Neural progenitor cell (in vitro differentiated cells): Measurements from ENCODE around the gene NPIPB2. TPM values are rescaled to one million over a fixed set of nuclear protein-coding genes. Genes with fewer than 3 reads are reported as not detected.
"Not testable (repeated sequence)": the region's sequence is repeated elsewhere in the genome, so short reads cannot be mapped to it uniquely, and the experiment has no call there.

Experiments
- DNase-seq: peaks from one replicate; pipeline ENCODE4 v3.0.0-alpha.2; 2016; ENCODE audit warnings: low spot score
- H2AFZ ChIP-seq: fragments of 200-600 bp; sonication (generic); replicated peaks from 2 replicates; pipeline ENCODE4 v1.6.1; 2016; ENCODE audit warnings: antibody characterized with exemption
- H3F3A ChIP-seq: fragments of 200-600 bp; sonication (generic); 2 replicates; pipeline ENCODE4 v1.6.1; 2016; ENCODE audit warnings: antibody characterized with exemption, low read depth
- H3K27ac ChIP-seq: fragments of 200-600 bp; sonication (generic); 2 replicates; pipeline ENCODE4 v1.5.1; 2016; ENCODE audit warnings: mild to moderate bottlenecking
- H3K27me3 ChIP-seq: fragments of 200-600 bp; sonication (generic); 2 replicates; pipeline ENCODE4 v1.6.1; 2016; ENCODE audit warnings: mild to moderate bottlenecking, moderate library complexity
- H3K36me3 ChIP-seq: fragments of 200-600 bp; sonication (generic); 2 replicates; pipeline ENCODE4 v1.5.1; 2016
- H3K4me1 ChIP-seq: fragments of 200-600 bp; sonication (generic); 2 replicates; pipeline ENCODE4 v1.6.1; 2016; ENCODE audit warnings: mixed run types
- H3K4me2 ChIP-seq: fragments of 200-600 bp; sonication (generic); 2 replicates; pipeline ENCODE4 v1.6.1; 2016
- H3K4me3 ChIP-seq: fragments of 200-600 bp; sonication (generic); 2 replicates; pipeline ENCODE4 v1.5.1; 2016
- H3K79me2 ChIP-seq: fragments of 200-600 bp; sonication (generic); 2 replicates; pipeline ENCODE4 v1.6.1; 2016; ENCODE audit warnings: low read depth
- H3K9ac ChIP-seq: fragments of 200-600 bp; sonication (generic); 2 replicates; pipeline ENCODE4 v1.6.1; 2016
- H3K9me3 ChIP-seq: fragments of 200-600 bp; sonication (generic); 2 replicates; pipeline ENCODE4 v1.5.1; 2016; ENCODE audit warnings: low read depth
- H4K20me1 ChIP-seq: fragments of 200-600 bp; sonication (generic); 2 replicates; pipeline ENCODE4 v1.6.1; 2016; ENCODE audit warnings: low read depth
- H3K27ac Mint-ChIP-seq: 3 replicates; pipeline ENCODE4 v1.8.0; 2021; ENCODE audit warnings: mixed read lengths
- H3K27me3 Mint-ChIP-seq: 2 replicates; pipeline ENCODE4 v1.8.0; 2022; ENCODE audit warnings: low read depth, mild to moderate bottlenecking, inconsistent platforms, moderate library complexity, mixed read lengths; ENCODE audit not compliant: insufficient read depth
- H3K36me3 Mint-ChIP-seq: 3 replicates; pipeline ENCODE4 v1.8.0; 2021; ENCODE audit warnings: mixed read lengths
- H3K4me1 Mint-ChIP-seq: 3 replicates; pipeline ENCODE4 v1.8.0; 2021; ENCODE audit warnings: mixed read lengths
- H3K4me3 Mint-ChIP-seq: 3 replicates; pipeline ENCODE4 v1.8.0; 2021; ENCODE audit warnings: mild to moderate bottlenecking, moderate library complexity, mixed read lengths
- H3K9me3 Mint-ChIP-seq: 3 replicates; pipeline ENCODE4 v1.8.0; 2020; ENCODE audit warnings: mixed read lengths
- EZH2 ChIP-seq: fragments of 200-600 bp; sonication (generic); IDR thresholded peaks from 2 replicates; pipeline ENCODE4 v1.6.1; 2017; ENCODE audit warnings: antibody characterized with exemption, mild to moderate bottlenecking, moderate library complexity
- EZH2phosphoT487 ChIP-seq: fragments of 200-600 bp; sonication (generic); IDR thresholded peaks from 2 replicates; pipeline ENCODE4 v1.6.1; 2017; ENCODE audit warnings: antibody characterized with exemption
- total RNA-seq: library from RNA; depleted of rRNA; stranded (reverse); fragments of >200 nt; gene quantifications from 2 replicates; pipeline ENCODE4 v1.2.3, GENCODE V29; 2015; ENCODE audit warnings: low replicate concordance
- TF ChIP-seq, protein P1 (sequence below): fragments of 200-600 bp; sonication (generic); IDR thresholded peaks from 2 replicates; pipeline ENCODE4 v1.5.1; 2017; ENCODE audit warnings: antibody characterized with exemption, mild to moderate bottlenecking

Gene NPIPB2
- total RNA-seq, 1 donor from 2014 or later, result 7.3 TPM

DNA sequence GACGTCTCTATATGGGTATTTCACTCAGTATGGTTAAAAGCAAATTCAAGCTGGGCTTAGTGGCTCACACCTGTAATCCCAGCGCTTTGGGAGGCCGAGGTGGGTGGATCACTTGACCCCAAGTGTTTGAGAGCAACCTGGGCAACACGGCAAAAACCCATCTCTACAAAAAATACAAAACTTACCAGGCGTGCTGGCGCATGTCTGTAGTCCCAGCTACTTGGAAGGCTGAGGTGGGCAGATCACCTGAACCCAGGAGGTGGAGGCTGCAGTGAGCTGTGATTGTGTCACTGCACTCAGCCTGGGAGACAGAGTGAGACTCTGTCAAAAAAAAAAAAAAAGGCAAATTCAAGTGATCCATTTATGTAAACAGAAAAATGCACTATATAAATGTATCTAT, 21.9 kb upstream of the NPIPB2 start:
- Histone ChIP-seq H3F3A (peaks cover 4% of the 10 kb centered on the region), H2AFZ (no peak overlapping the region), H3K27me3 (no peaks in the 10 kb centered on the region), H3K4me3 (no peak overlapping the region), H3K4me1 (no peaks in the 10 kb centered on the region), H3K79me2 (no peaks in the 10 kb centered on the region), H3K4me2 (no peak overlapping the region), H3K9ac (no peak overlapping the region), H3K36me3 (no peaks in the 10 kb centered on the region), H4K20me1 (no peaks in the 10 kb centered on the region), H3K9me3 (no peaks in the 10 kb centered on the region), H3K27ac (no peak overlapping the region)
- Mint-ChIP-seq H3K27me3 (no peaks in the 10 kb centered on the region), H3K4me3 (no peak overlapping the region), H3K27ac (no peak overlapping the region), H3K4me1 (peaks cover 2% of the 10 kb centered on the region), H3K9me3 (no peaks in the 10 kb centered on the region), H3K36me3 (no peaks in the 10 kb centered on the region)
- no peak for TF ChIP-seq EZH2phosphoT487
- TF ChIP-seq, protein P1, sequence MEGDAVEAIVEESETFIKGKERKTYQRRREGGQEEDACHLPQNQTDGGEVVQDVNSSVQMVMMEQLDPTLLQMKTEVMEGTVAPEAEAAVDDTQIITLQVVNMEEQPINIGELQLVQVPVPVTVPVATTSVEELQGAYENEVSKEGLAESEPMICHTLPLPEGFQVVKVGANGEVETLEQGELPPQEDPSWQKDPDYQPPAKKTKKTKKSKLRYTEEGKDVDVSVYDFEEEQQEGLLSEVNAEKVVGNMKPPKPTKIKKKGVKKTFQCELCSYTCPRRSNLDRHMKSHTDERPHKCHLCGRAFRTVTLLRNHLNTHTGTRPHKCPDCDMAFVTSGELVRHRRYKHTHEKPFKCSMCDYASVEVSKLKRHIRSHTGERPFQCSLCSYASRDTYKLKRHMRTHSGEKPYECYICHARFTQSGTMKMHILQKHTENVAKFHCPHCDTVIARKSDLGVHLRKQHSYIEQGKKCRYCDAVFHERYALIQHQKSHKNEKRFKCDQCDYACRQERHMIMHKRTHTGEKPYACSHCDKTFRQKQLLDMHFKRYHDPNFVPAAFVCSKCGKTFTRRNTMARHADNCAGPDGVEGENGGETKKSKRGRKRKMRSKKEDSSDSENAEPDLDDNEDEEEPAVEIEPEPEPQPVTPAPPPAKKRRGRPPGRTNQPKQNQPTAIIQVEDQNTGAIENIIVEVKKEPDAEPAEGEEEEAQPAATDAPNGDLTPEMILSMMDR, result no peak
- no peak for TF ChIP-seq EZH2
- DNase-seq, result no peak

GRCh38 chr16:11962978-11963377, 21.1 kb upstream of the NPIPB2 start:
- H3F3A ChIP-seq, H3K27me3 Mint-ChIP-seq, H3K79me2 ChIP-seq, H3K27me3 ChIP-seq, DNase-seq, H4K20me1 ChIP-seq, H3K9ac ChIP-seq, H3K4me3 Mint-ChIP-seq, H3K4me1 ChIP-seq, H3K9me3 Mint-ChIP-seq, H3K36me3 Mint-ChIP-seq, H3K4me2 ChIP-seq, H3K27ac ChIP-seq, H3K4me1 Mint-ChIP-seq, H3K4me3 ChIP-seq, H3K9me3 ChIP-seq, H3K27ac Mint-ChIP-seq, H3K36me3 ChIP-seq, H2AFZ ChIP-seq: not testable (repeated sequence)

DNA sequence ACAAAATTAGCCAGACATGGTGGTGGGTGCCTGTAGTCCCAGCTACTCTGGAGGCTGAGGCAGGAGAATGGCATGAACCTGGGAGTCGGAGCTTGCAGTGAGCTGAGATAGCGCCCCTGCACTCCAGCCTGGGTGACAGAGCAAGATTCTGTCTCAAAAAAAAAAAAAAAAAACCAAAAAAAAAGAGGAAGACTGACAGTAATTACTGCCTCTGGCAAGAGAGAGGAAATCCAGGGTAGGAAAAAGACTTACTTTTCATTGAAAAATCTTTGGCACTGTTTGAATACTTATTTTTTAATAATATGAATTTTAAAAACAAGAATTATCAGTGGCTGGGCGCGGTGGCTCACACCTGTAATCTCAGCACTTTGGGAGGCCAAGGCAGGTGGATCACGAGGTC, 20.6 kb upstream of the NPIPB2 start:
- DNase-seq, H3K36me3 Mint-ChIP-seq, H3K4me1 Mint-ChIP-seq, H3K4me3 Mint-ChIP-seq, H3K9me3 Mint-ChIP-seq, H3K27ac ChIP-seq, H3K4me3 ChIP-seq, H3K79me2 ChIP-seq, H3F3A ChIP-seq, H3K4me1 ChIP-seq, H3K36me3 ChIP-seq, H3K4me2 ChIP-seq, H3K9ac ChIP-seq, H2AFZ ChIP-seq, H3K9me3 ChIP-seq, H3K27ac Mint-ChIP-seq, H3K27me3 Mint-ChIP-seq, H4K20me1 ChIP-seq, H3K27me3 ChIP-seq: not testable (repeated sequence)

DNA sequence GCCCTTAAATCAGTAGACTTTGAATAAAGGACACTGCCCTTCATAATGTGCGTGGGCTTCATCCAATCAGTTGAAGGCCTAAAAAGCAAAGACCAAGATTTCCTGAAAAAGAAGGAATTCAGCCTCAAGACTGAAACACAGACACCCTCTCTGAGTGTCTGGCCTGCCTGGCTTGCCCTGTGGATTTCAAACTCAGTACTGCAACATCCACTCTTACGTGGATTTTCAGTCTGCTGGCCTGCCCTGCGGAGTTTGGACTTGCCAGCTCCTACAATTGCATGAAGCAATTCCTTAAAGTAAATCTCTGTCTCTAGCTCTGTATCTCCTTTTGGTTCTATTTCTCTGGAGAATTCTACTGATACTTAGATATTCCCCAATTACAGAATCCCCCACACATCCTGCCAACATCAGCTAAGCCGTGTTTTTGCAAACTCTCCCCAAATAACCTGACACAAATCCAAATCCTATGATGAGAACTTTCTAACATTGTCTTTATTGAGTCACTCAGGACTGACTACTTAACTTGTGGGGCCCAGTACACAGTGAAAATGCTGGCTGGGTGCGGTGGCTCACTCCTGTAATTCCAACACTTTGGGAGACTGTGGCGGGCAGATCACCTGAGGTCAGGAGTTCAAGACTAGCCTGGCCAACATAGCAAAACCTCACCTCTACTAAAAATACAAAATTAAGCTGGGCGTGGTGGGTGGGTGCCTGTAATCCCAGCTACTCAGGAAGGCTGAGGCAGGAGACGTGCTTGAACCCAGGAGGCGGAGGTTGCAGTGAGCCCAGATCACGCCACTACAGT, 15.9 kb upstream of the NPIPB2 start:
- Mint-ChIP-seq H3K9me3 (no peaks in the 10 kb centered on the region), H3K27ac (no peak overlapping the region), H3K4me1 (no peaks in the 10 kb centered on the region), H3K36me3 (peaks cover 3% of the 10 kb centered on the region), H3K27me3 (peaks cover 5% of the 10 kb centered on the region), H3K4me3 (no peak overlapping the region)
- H3K4me2 ChIP-seq, result no peak overlapping the region
- TF ChIP-seq, protein P1, result no peak
- no peak for TF ChIP-seq EZH2
- TF ChIP-seq EZH2phosphoT487, result no peak
- no peaks in the 10 kb centered on the region for H3F3A ChIP-seq
- DNase-seq, result no peak
- no peaks in the 10 kb centered on the region for H3K27me3 ChIP-seq
- no peak overlapping the region for H3K9ac ChIP-seq
- no peak overlapping the region for H2AFZ ChIP-seq
- H3K79me2 ChIP-seq, result no peaks in the 10 kb centered on the region
- H3K4me3 ChIP-seq, result no peak overlapping the region
- no peaks in the 10 kb centered on the region for H3K36me3 ChIP-seq
- no peak overlapping the region for H3K27ac ChIP-seq
- H3K4me1 ChIP-seq, result no peaks in the 10 kb centered on the region
- no peaks in the 10 kb centered on the region for H4K20me1 ChIP-seq
- H3K9me3 ChIP-seq, result no peaks in the 10 kb centered on the region
